HG03442 (cell line): ENCODE measurements around the gene TMEM63B.
"Not testable (repeated sequence)": the region's sequence is repeated elsewhere in the genome, so short reads cannot be mapped to it uniquely, and the experiment has no call there.

Experiments used
- ATAC-seq: cut with Tn5 transposase; IDR thresholded peaks from one replicate; pipeline ENCODE4 v1.9.1; 2021; ENCODE audit warnings: mild to moderate bottlenecking, moderate library complexity; ENCODE audit not compliant: unreplicated experiment

TMEM63B gene

DNA sequence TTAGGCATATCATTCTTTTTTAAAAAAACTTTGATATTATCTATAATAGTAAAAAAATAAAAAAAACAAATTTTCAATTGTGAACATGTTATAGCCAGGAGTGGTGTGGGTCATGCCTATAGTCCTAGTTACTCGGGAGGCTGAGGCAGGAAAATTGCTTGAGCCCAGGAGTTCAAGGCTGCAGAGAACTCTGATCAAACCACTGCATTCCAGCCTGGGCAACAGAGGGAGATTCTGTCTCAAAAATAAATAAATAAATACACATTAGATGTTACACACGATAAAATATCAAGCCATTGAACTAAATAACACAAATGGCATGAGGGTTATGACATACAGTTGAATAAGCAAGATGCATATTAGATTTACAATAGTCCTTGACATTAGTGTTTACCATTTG lies 61.5 kb downstream of the TMEM63B start:
- no peak for ATAC-seq

DNA sequence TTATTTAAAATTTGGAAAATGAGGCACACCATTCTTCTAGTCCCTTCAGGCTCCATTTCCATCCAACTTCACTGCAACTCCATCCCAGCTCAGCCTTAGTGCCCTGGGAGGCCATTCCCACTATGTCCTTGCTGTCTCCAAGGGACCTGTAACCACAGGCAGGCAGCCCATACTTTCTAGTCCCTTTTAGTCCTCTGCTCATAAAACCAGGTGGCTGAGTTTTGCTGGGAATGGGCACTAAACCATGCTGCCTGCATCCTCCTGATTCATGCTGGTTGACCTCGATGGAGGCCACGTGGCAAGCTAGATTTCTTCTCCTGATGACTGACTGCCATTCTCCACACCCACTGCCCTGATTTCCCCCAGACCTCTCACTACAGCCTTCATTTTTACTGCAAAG lies 61.9 kb downstream of the TMEM63B start:
- no peak for ATAC-seq

DNA sequence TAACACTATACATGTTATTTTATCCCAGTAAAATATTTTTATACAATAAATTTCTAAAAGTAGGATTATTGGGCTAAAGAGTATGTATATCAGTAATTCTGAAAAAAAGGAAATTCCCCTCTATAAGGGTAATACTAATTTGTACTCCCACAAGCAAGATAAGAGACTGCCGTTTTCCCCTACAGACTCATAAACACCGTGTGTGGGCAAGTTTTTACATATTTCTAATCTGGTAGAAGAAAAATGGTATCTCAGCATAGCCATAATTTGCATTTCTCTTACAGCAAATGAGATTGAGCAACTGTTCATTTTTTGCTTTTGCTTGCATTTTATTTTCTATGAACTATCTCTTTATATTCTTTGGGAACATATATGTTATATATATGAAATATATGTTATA lies 63.4 kb downstream of the TMEM63B start:
- peak; percentile 59 for ATAC-seq

DNA sequence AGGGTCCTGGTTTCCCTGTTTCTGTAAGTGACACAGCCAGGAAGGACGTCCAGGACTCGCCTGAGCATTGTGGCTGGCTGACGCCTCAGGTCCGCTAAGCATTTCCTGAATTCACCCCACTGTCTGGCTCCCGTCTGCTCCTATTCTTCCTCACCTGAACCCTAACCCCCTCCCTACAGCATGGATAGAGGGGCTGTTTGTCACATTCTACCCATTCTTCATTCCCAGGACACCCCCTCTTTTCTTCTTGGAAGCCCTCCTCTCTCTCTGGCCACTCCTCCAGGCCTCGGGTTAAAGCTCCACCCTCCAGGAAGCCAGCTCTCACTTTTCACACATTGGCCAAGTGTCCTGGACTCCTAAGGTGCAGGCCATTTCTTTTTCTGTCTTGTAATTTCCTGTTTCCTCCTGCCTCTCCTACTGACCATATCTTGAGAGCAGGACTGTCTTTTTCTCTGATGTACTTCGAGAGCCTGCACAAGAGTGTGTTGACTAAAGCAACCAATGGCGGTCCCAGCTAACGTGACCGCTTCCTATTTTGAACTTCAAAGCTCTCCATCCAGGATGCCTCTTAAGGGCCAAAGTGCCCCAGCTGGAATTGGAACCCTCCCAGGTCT lies 65.2 kb downstream of the TMEM63B start:
- ATAC-seq: no peak

DNA sequence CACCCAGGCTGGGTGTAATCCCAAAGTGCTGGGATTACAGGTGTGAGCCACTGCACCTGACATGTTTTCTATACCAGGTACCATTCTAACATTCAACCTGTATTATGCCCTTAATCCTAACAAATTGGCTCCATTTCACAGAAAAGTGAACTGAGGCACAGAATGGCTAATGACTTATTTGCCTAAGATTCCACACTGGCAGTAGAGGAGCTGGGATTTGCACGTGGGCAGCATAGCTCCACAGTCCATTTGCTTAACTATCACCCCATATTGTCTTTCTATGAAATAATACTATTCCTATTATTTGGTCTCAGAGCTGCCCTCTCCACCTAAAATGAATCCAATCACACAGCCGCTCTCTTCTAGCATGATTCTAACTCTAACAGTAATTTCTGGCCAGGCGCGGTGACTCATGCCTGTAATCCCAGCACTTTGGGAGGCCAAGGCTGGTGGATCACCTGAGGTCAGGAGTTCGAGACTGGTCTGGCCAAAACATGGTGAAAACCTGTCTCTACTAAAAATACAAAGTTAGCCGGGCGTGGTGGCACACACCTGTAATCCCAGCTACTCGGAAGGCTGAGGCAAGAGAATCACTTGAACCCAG lies 66.1 kb downstream of the TMEM63B start:
- ATAC-seq: no peak

DNA sequence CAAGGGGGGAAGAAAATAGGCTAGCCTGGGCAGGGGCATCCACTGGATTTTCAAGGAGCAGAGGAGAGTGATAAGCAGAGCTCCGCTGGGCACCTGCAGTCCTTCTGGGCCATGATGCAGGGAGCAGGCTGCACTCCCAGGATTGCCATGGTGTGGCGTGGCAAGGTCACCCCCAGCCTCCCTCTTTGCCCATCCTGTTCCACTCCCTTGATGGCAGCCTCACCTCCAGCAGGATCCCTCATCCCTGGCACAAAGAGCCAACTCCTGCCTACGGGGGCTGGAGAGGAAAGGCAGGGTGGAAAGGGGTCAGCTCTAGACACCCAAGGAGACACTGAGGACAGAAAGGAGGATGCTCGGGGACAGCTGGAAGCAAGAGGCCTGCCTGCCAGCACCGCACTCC lies 67.0 kb downstream of the TMEM63B start:
- ATAC-seq: no peak

DNA sequence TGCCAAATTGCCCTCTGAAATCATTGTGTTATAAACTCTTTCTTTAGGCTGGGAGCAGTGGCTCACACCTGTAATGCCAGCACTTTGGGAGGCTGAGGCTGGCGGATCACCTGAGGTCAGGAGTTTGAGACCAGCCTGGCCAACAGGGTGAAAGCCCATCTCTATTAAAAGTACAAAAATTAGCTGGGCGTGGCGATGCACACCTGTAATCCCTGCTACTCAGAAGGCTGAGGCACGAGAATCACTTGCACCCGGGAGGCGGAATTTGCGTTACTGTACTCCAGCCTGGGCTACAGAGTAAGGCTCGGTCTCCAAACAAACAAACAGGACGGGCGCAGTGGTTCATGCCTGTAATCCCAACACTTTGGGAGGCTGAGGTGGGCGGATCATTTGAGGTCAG lies 69.0 kb downstream of the TMEM63B start:
- ATAC-seq: not testable (repeated sequence)

DNA sequence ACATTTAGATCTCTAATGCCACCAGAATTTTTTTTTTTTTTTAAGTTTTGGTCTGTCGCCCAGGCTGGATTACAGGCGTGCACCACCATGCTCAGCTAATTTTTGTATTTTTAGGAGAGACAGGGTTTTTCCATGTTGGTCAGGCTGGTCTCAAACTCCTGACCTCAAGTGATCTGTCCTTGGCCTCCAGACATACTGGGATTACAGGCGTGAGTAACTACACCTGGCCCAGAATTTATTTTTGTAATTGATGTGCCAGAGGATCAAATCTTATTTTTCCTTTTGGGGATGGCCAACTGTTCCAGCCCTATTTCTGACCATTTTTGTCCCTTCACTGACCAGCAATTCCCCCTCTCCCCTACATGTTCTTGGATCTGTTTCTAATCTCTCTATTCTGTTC lies 71.3 kb downstream of the TMEM63B start:
- no peak for ATAC-seq

DNA sequence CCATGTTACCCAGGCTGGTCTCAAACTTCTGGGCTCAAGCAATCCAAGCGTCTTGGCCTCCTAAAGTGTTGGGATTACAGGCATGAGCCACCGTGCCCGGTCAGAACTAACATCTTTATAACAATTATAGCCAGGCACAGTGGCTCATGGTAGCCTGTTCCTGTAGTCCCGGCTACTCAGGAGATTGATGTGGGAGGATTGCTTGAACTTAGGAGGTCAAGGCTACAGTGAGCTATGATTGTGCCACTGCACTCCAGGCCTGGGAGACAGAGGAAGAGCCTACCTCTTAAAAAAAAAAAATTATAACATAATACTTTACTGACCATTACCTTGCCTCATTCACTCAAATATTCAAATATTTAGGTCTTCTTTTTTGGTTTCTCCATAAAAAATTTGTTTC lies 72.5 kb downstream of the TMEM63B start:
- ATAC-seq: no peak

DNA sequence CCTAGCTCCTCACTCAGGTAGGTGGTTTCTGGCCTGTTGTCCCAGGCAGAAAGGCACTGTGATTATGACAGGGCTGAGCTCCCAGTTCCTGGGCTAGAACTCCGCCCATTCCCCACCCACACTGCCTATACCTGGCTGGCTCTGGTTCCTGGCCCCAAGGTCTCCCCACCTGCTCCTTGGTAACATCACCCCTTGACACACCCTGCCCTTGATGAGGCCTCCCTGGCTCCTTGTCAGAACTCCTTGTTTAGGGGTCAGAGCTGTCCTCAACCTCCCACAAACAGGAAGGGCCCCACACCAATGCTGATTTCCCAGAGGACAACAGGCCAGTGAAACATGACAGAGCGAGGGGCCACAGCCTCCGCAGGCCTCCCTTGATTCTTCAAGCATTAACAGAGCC lies 73.8 kb downstream of the TMEM63B start:
- ATAC-seq: no peak

DNA sequence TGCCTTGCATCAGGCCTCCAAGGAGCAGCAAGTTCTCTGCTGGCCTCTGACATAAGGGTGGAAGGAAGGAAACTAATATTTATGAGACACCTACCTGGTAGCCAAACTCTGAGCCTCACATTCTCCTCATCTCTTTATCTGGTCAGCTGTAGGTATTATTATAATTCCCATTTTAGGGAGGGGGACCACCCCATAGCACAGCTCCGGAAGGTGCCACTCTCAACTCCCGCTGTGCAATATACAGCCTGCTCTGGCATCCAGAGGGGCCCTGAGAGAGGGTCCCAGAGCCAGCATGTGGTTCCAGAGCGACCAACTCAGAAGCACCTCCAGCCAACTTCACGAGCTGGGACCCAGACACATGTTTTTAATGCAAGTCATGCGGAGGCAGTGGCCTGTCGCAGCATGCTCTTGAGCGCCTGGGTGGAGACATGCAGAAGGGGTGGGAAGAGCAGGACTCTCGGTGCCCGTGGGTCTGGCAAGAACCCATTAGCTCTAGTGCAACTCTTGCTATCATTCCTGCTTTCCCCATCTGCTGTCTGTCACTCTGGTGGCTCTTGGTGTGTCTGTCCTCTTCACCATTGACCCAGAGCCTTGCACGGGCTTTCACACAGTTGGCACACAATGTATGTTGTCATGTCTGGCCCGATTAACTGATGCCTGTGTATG lies 74.4 kb downstream of the TMEM63B start:
- ATAC-seq: no peak

DNA sequence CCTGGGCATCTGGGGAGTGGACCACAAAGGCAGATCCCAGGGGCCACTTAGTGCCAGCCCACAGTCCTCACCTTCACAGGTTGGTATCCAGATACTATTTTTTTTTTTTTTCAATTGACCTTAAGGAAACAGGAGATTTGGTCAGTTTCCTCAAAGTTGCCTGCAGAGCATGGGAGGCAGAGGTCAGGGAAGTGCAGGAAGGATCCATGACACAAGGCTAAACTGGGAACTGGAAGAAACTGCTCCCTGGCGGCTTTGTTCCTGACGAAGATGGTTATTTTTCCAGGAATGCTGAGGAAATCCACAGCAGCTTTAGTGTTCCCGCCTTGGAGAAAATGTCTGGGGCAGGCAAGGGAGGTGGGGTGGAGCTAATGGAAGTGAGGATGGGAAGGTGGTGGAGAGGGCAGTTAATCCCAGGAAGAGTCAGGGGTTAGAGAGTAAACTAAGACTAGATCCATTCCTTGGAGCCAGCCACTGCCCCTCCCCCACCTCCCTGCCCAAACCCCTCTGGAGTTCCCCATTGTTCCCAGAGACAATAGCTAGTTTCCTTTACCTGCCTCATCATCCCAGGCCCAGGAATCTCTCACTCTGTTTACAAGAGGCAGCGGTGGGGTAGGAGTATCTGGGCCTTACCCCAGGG lies 75.1 kb downstream of the TMEM63B start:
- ATAC-seq: no peak

DNA sequence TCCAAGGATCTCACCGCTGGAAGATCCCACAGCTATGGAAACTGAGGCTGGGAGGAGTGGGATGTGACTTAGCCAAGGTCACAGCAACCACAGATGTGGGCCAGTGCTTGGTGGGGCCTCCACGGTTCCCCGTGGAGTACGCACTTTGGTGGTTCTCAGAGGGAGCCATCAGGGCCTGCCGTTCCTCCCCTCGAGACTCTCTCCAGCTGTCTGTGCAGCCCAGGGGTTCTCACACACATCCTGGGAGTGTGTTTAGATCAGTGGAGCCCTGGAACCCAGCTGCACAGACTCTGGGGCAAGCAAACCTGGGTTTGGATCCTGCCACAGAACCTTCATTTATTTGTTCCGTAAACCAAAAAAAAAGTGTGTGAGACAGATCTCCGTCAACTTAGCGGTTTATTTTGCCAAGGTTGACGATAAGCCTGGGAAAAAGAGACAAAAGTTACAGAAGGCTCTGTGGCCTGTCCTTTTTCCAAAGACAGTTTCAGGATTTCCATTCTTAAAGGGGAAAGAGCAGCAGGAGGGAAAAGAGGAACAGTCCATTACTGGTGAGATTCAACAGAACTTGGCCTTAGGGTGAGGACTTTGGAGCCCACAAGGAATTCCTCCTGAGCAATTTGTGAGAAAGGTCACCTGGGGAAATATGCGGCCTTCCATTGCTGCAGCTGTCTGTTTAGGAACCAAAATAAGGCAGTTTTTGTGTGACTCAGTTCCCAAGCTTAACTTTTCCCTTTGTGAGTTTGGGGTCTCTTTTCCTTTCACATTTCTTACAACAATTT lies 75.8 kb downstream of the TMEM63B start:
- no peak for ATAC-seq

DNA sequence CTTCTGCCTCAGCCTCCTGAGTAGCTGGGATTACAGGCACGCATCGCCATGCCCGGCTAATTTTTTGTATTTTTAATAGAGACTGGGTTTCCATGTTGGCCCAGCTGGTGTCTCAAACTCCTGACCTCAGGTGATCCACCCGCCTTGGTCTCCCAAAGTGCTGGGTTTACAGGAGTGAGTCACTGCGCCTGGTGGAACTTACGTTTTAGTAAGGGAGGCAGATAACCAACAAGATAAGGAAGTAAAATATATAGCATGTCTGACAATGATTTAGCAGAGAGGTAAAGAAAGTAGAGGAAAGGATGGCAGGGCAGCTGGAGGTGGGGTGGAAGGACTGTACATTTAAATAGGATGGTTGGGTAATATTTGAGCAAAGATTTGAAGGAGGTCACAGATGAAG lies 76.6 kb downstream of the TMEM63B start:
- ATAC-seq: no peak
